Keratinocyte (primary cell): ENCODE measurements around the gene PCDHGC5. TPM values are rescaled to one million over a fixed set of nuclear protein-coding genes. Genes with fewer than 3 reads are reported as not detected.

Experiments
- DNase-seq: peaks from one replicate; pipeline ENCODE4 v3.0.0-alpha.2; 2011; ENCODE audit warnings: low read depth, missing footprints, low spot score
- FAIRE-seq: peaks from 2 replicates; lab custom pipeline; 2011; peaks lifted over from hg19 to GRCh38; lab: Jason Lieb, UNC
- H2AFZ ChIP-seq: 2 replicates; pipeline ENCODE4 v1.6.0; 2012; ENCODE audit warnings: low read length, control low read depth, inconsistent platforms; ENCODE audit not compliant: control insufficient read depth
- H3K27ac ChIP-seq: 2 replicates; pipeline ENCODE4 v1.5.1; 2011; ENCODE audit warnings: low read length; ENCODE audit not compliant: control insufficient read depth, insufficient read depth
- H3K27me3 ChIP-seq: 3 replicates; pipeline ENCODE4 v1.6.0; 2011; ENCODE audit warnings: low read length; ENCODE audit not compliant: control insufficient read depth, insufficient read depth; ENCODE audit errors: extremely low read depth
- H3K36me3 ChIP-seq, 2 experiments: 2 replicates in 1 of 2; 3 replicates in 1 of 2; pipeline ENCODE4 v1.5.1; 2011; ENCODE audit warnings: low read length in 2 of 2, mild to moderate bottlenecking in 1 of 2; ENCODE audit not compliant: control insufficient read depth in 2 of 2, insufficient read depth in 2 of 2; ENCODE audit errors: extremely low read depth in 1 of 2
- H3K4me1 ChIP-seq: 3 replicates; pipeline ENCODE4 v1.5.1; 2011; ENCODE audit warnings: low read length; ENCODE audit not compliant: control insufficient read depth, insufficient read depth; ENCODE audit errors: extremely low read depth
- H3K4me2 ChIP-seq: 3 replicates; pipeline ENCODE4 v1.6.0; 2011; ENCODE audit warnings: low read depth, low read length; ENCODE audit not compliant: control insufficient read depth, insufficient read depth; ENCODE audit errors: extremely low read depth
- H3K4me3 ChIP-seq, 3 experiments: fragments of 200-600 bp in 1 of 3; sonication (generic) in 1 of 3; 2 replicates in 2 of 3; 3 replicates in 1 of 3; pipeline ENCODE4 v1.5.1; 2011 to 2016; ENCODE audit warnings: low read length in 3 of 3, mild to moderate bottlenecking in 3 of 3, control low read depth in 2 of 3, inconsistent platforms in 1 of 3, low read depth in 1 of 3, mixed read lengths in 1 of 3, mixed run types in 1 of 3, moderate library complexity in 1 of 3; ENCODE audit not compliant: control insufficient read depth in 2 of 3, insufficient read depth in 2 of 3; ENCODE audit errors: extremely low read depth in 1 of 3
- H3K79me2 ChIP-seq: 2 replicates; pipeline ENCODE4 v1.6.0; 2012; ENCODE audit warnings: low read length; ENCODE audit not compliant: control insufficient read depth, insufficient read depth
- H3K9ac ChIP-seq: 3 replicates; pipeline ENCODE4 v1.6.0; 2011; ENCODE audit warnings: low read length; ENCODE audit not compliant: control insufficient read depth, insufficient read depth; ENCODE audit errors: extremely low read depth
- H3K9me1 ChIP-seq: 3 replicates; pipeline ENCODE4 v1.6.0; 2011; ENCODE audit warnings: low read length; ENCODE audit not compliant: control insufficient read depth, insufficient read depth; ENCODE audit errors: extremely low read depth
- H3K9me3 ChIP-seq: 2 replicates; pipeline ENCODE4 v1.5.1; 2012; ENCODE audit warnings: low read depth, low read length; ENCODE audit not compliant: control insufficient read depth
- H4K20me1 ChIP-seq: 3 replicates; pipeline ENCODE4 v1.6.0; 2011; ENCODE audit warnings: low read length; ENCODE audit not compliant: control insufficient read depth, insufficient read depth; ENCODE audit errors: extremely low read depth
- EZH2 ChIP-seq: IDR thresholded peaks from one replicate; pipeline ENCODE4 v1.6.1; 2012; ENCODE audit warnings: inconsistent platforms, mild to moderate bottlenecking, low read length, moderate library complexity
- dilution Hi-C: fragments of 300-500 bp; cut with MboI; formaldehyde crosslinking; loops from one replicate; pipeline ENCODE4 v1.7.0; 2020; ENCODE audit warnings: low sequenced_read_pairs; ENCODE audit not compliant: extremely low pct_ligation_motif_present
- polyA plus RNA-seq, 5 experiments: library from polyadenylated mRNA; depleted of rRNA in 3 of 5; stranded (reverse) in 3 of 5; stranded (forward) in 1 of 5; unstranded in 1 of 5; fragments of >200 nt; gene quantifications; 1 replicate in 1 of 5; 2 replicates in 3 of 5; 3 replicates in 1 of 5; pipeline versions ENCODE4 v1.2.1 to v1.2.3, GENCODE V29; 2011 to 2012; ENCODE audit warnings: missing spikeins in 2 of 5, low read depth in 1 of 5, low replicate concordance in 1 of 5
- TF ChIP-seq, protein P1 (sequence below), 3 experiments: IDR thresholded peaks in 1 of 3; conservative IDR thresholded peaks in 1 of 3; optimal IDR thresholded peaks in 1 of 3; 2 replicates in 2 of 3; 3 replicates in 1 of 3; pipeline versions ENCODE3 to v1.5.1; 2011; ENCODE audit warnings: low read length in 3 of 3, mild to moderate bottlenecking in 3 of 3, moderate library complexity in 2 of 3, control low read depth in 1 of 3, inconsistent platforms in 1 of 3; ENCODE audit not compliant: insufficient read depth in 2 of 3; ENCODE audit errors: extremely low read depth in 1 of 3

PCDHGC5 gene
- polyA plus RNA-seq, 1 donor (not counting 4 experiments of a cell fraction or from before 2014, with no cell fraction given) = 0.77 TPM

DNA sequence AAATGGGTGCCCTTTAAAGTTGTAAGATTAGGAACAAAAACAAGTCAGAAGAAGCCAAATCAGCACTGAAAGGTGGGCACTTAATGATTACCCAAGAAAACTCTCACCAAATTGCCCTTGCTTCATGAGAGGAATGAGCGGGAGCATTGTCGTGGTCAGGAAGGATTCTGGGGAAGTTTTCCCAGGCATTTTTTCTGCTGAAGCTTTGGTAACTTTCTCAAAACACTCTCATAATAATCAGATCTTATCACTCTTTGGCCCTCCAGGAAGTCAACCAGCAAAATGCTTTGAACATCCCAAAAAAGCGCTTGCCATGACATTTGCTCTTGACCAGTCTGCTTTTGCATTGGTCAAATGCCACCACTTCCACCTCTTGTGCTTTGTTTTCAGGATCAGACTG, 23.5 kb upstream of the PCDHGC5 start:
- H3K79me2 ChIP-seq = no peaks in the 10 kb centered on the region
- no peaks in the 10 kb centered on the region for H3K4me1 ChIP-seq
- dilution Hi-C loops = no loop called here
- H3K36me3 ChIP-seq = no peaks in the 10 kb centered on the region
- TF ChIP-seq, protein P1, sequence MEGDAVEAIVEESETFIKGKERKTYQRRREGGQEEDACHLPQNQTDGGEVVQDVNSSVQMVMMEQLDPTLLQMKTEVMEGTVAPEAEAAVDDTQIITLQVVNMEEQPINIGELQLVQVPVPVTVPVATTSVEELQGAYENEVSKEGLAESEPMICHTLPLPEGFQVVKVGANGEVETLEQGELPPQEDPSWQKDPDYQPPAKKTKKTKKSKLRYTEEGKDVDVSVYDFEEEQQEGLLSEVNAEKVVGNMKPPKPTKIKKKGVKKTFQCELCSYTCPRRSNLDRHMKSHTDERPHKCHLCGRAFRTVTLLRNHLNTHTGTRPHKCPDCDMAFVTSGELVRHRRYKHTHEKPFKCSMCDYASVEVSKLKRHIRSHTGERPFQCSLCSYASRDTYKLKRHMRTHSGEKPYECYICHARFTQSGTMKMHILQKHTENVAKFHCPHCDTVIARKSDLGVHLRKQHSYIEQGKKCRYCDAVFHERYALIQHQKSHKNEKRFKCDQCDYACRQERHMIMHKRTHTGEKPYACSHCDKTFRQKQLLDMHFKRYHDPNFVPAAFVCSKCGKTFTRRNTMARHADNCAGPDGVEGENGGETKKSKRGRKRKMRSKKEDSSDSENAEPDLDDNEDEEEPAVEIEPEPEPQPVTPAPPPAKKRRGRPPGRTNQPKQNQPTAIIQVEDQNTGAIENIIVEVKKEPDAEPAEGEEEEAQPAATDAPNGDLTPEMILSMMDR (optimal IDR thresholded peaks at IDR 0.05 in 1 of 3, IDR thresholded peaks at IDR 0.05 in 1 of 3, conservative IDR thresholded peaks at IDR 0.05 in 1 of 3; ENCODE audit: extremely low read depth in 1 of 3, insufficient read depth in 2 of 3, low read length in 3 of 3) = no peak
- no peak for FAIRE-seq
- H3K9ac ChIP-seq = no peak overlapping the region
- H2AFZ ChIP-seq = no peak overlapping the region
- no peak overlapping the region for H3K4me2 ChIP-seq
- H4K20me1 ChIP-seq = no peaks in the 10 kb centered on the region
- no peaks in the 10 kb centered on the region for H3K9me1 ChIP-seq
- no peak for DNase-seq
- no peaks in the 10 kb centered on the region for H3K27me3 ChIP-seq
- no peaks in the 10 kb centered on the region for H3K9me3 ChIP-seq
- H3K4me3 ChIP-seq = no peak overlapping the region
- no peak overlapping the region for H3K27ac ChIP-seq

DNA sequence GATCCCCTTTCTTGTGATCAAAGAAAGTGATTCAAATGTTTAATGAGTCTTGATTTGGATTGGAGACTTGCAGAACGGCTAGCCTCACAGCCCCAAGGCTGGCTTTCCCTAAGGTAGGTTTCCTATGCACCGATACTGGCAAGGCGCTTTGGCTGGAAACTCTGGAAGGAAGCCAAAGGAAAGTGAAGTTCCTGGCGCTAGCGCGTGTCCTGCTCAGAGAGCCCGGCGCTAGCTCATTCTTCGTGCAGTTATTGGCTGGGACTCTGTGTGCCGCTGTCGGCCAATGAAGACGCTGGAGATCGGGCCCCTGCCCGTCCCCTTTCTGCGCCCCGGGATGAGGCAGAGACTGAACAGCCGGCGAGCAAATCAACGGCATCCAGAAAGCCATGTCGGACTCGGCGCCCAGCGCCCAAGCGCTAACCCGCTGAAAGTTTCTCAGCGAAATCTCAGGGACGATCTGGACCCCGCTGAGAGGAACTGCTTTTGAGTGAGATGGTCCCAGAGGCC, 13.2 kb upstream of the PCDHGC5 start, which contains the start of gene PCDHGC3:
PCDHGC3 (plus strand) TSS at position 342 of the 507 bp plus-strand sequence; CDS start at position 493, 151 bp downstream.
- peak; percentile 56 for FAIRE-seq
- H3K9me3 ChIP-seq = no peaks in the 10 kb centered on the region
- peak within 1 kb of the TSS; percentile 83 for H3K9ac ChIP-seq
- peak within 1 kb of the TSS; percentile 66 for H3K27ac ChIP-seq
- peak within 1 kb of the TSS; percentile 97 for H3K4me2 ChIP-seq
- no peak for TF ChIP-seq EZH2
- TF ChIP-seq, protein P1 (optimal IDR thresholded peaks at IDR 0.05 in 1 of 3, IDR thresholded peaks at IDR 0.05 in 1 of 3, conservative IDR thresholded peaks at IDR 0.05 in 1 of 3; ENCODE audit: extremely low read depth in 1 of 3, insufficient read depth in 2 of 3, low read length in 3 of 3) = peak in 2 of 3 experiments; percentile 20 to 60
- peak; percentile 63 for DNase-seq
- peaks cover 19% of the 10 kb centered on the region for H3K4me1 ChIP-seq
- H3K36me3 ChIP-seq = peaks cover 0 to 1% of the 10 kb centered on the region in 2 experiments
- H3K9me1 ChIP-seq = no peaks in the 10 kb centered on the region
- H3K27me3 ChIP-seq = peaks cover 5% of the 10 kb centered on the region
- H3K79me2 ChIP-seq = peaks cover 7% of the 10 kb centered on the region
- peak within 1 kb of the TSS; percentile 49 to 96 (median 94) for H3K4me3 ChIP-seq
- H2AFZ ChIP-seq = peak within 1 kb of the TSS; percentile 95
- no peaks in the 10 kb centered on the region for H4K20me1 ChIP-seq
- dilution Hi-C loops = no loop called here
